ENCODE data around the gene DAB2IP.

DAB2IP gene

DNA sequence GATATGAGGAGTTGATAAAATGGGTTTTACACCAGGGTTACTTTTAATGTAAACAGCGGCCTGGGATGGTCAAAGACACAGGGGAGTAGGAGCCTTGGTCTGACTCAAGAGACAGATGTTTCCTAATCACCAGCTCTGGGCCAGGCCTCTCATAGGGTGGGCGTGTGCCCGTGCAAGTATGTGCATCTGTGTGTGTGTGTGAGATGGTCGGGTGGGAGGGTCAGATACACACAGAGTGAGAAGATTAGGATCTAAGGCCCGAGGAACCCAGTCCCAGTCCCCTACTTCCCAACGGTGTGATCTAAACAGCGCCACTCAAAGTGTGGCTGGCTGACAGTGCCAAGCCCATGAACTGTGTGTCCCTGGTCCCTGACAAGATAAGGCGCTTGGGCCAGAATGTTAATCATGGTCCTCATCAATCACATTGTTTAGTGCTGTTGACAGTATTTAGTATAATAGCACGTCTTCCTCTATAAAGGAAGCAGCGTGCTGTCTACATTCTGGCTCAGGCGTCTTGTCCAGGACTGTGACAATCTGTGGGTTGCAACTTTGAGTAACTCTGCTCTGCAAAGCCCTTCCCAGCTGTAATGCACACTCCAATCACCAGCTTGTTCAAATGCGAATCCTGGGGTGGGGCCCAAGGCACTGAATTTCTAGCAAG, 173.7 kb downstream of the DAB2IP start:
- no peaks in the 10 kb centered on the region for H3K36me3 ChIP-seq (ENCODE audit: low read depth)
- no peaks in the 10 kb centered on the region for H3K4me1 ChIP-seq (ENCODE audit: insufficient read depth, poor library complexity, severe bottlenecking)
- no peak overlapping the region for H3K27ac ChIP-seq (ENCODE audit: poor library complexity, severe bottlenecking)
- no peaks in the 10 kb centered on the region for H3K9me3 ChIP-seq (ENCODE audit: severe bottlenecking)
- ATAC-seq (ENCODE audit: low read depth), result no peak
- H3K4me3 ChIP-seq (ENCODE audit: severe bottlenecking), result no peak overlapping the region
- TF ChIP-seq, protein P1, sequence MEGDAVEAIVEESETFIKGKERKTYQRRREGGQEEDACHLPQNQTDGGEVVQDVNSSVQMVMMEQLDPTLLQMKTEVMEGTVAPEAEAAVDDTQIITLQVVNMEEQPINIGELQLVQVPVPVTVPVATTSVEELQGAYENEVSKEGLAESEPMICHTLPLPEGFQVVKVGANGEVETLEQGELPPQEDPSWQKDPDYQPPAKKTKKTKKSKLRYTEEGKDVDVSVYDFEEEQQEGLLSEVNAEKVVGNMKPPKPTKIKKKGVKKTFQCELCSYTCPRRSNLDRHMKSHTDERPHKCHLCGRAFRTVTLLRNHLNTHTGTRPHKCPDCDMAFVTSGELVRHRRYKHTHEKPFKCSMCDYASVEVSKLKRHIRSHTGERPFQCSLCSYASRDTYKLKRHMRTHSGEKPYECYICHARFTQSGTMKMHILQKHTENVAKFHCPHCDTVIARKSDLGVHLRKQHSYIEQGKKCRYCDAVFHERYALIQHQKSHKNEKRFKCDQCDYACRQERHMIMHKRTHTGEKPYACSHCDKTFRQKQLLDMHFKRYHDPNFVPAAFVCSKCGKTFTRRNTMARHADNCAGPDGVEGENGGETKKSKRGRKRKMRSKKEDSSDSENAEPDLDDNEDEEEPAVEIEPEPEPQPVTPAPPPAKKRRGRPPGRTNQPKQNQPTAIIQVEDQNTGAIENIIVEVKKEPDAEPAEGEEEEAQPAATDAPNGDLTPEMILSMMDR (IDR thresholded peaks at IDR 0.05; ENCODE audit: poor library complexity, severe bottlenecking), result no peak
- no peaks in the 10 kb centered on the region for H3K27me3 ChIP-seq (ENCODE audit: insufficient read depth, poor library complexity, severe bottlenecking)
- DNase-seq (ENCODE audit: low spot score), result no peak

DNA sequence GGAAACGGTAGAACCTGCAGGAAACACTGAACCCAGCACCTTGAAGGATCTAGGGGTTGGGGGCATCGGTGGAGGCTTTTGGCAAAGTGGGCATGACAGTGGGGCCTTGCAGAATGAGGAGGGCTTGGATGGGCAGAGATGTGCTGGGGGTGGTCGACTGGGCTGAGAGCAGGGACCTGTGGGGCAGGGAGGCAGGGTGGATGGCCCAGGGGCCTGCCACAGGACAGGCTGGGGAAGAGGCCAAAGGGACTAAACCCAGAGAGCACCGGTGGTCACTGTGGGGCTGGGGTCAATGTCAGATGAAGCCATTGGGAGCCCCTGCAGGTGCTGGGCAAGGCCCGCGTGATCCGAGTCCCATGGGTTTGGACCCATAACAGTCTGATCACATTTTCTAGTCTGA, 175.3 kb downstream of the DAB2IP start:
- H3K4me1 ChIP-seq (ENCODE audit: insufficient read depth, poor library complexity, severe bottlenecking), result no peaks in the 10 kb centered on the region
- no peaks in the 10 kb centered on the region for H3K27me3 ChIP-seq (ENCODE audit: insufficient read depth, poor library complexity, severe bottlenecking)
- no peak overlapping the region for H3K4me3 ChIP-seq (ENCODE audit: severe bottlenecking)
- ATAC-seq (ENCODE audit: low read depth), result no peak
- TF ChIP-seq, protein P1 (IDR thresholded peaks at IDR 0.05; ENCODE audit: poor library complexity, severe bottlenecking), result no peak
- no peaks in the 10 kb centered on the region for H3K9me3 ChIP-seq (ENCODE audit: severe bottlenecking)
- no peaks in the 10 kb centered on the region for H3K36me3 ChIP-seq (ENCODE audit: low read depth)
- H3K27ac ChIP-seq (ENCODE audit: poor library complexity, severe bottlenecking), result no peak overlapping the region
- DNase-seq (ENCODE audit: low spot score), result no peak

DNA sequence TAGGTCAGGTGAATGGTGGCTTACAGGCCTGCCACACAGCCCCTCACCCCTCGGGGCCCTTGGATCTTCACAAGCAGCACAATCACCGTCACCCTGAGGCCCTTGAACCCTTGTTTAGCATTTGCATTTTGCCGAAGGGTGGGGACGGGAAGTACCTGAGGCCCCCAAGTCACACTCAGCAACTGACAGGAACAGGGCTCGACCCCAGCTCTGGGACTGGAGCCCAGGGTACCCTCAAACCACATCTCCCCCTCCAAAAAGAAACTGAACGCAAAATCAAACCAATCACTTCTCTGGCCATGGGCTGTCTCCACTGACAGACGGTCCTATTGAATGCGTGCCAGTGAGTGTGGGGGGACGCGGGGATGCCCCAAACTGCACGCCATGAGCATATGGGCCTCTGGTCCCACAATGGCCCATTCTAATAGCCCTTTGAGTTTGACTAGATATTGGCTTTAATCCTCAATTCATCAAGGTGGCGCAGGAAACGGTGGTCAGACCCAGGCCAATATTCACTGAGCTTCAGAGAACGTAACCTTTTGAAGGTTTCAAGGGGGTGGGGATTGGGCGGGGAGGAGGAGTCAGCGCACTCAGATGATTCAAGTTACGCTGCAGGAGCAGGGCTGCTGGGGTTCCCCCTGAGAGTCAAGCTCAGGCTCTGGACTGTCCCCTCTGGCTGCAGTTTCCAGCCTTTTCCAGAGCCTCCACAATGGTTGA, 176.0 kb downstream of the DAB2IP start:
- H3K27ac ChIP-seq (ENCODE audit: poor library complexity, severe bottlenecking), result no peak overlapping the region

DNA sequence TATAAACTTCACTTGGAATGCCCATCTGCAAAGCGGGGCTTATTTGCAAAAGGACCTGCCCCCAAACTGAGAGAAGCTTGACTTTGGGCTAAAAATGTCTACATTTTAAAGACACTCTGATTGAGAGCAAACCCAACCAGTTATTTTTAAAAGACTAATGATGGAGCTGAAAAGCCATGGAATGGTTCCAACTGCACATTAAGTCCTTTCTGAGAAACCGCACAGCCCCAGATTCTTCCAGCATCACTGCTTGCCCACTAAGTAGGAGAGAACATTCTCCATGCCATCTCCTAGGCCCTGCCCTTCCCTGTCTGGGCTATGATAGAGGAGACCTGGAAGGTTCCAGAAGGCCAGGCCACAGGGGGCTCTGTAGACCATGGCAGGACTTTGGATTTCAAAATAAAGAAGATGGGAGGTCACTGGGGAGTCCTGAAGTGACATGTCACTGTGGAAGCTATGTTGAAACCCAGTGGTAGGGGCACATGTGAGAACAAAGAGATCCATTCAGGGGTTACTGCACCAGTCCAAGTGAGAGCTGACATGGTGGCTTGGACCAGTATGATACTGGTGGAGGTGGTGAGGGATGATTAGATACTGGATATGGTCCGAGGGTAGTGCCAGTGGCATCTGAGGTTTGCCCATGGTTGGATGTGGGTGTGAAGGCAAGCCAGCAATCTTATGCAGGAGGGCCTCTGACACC, 179.2 kb downstream of the DAB2IP start:
- H3K4me1 ChIP-seq (ENCODE audit: insufficient read depth, poor library complexity, severe bottlenecking), result no peaks in the 10 kb centered on the region

More for the DNA sequence above, 176.0 kb downstream of the DAB2IP start:
- DNase-seq (ENCODE audit: low spot score) (no peak), ATAC-seq (ENCODE audit: low read depth) (no peak)
- H3K36me3 ChIP-seq (ENCODE audit: low read depth), result no peaks in the 10 kb centered on the region
- H3K9me3 ChIP-seq (ENCODE audit: severe bottlenecking), result no peaks in the 10 kb centered on the region
- H3K4me1 ChIP-seq (ENCODE audit: insufficient read depth, poor library complexity, severe bottlenecking), result no peaks in the 10 kb centered on the region
- H3K27me3 ChIP-seq (ENCODE audit: insufficient read depth, poor library complexity, severe bottlenecking), result no peaks in the 10 kb centered on the region
- TF ChIP-seq, protein P1 (IDR thresholded peaks at IDR 0.05; ENCODE audit: poor library complexity, severe bottlenecking), result no peak
- H3K4me3 ChIP-seq (ENCODE audit: severe bottlenecking), result no peak overlapping the region

More for the DNA sequence above, 179.2 kb downstream of the DAB2IP start:
- no peaks in the 10 kb centered on the region for H3K9me3 ChIP-seq (ENCODE audit: severe bottlenecking)
- ATAC-seq (ENCODE audit: low read depth), result no peak
- H3K27ac ChIP-seq (ENCODE audit: poor library complexity, severe bottlenecking), result no peak overlapping the region
- TF ChIP-seq, protein P1 (IDR thresholded peaks at IDR 0.05; ENCODE audit: poor library complexity, severe bottlenecking), result no peak
- H3K27me3 ChIP-seq (ENCODE audit: insufficient read depth, poor library complexity, severe bottlenecking), result no peaks in the 10 kb centered on the region
- H3K36me3 ChIP-seq (ENCODE audit: low read depth), result no peaks in the 10 kb centered on the region
- DNase-seq (ENCODE audit: low spot score), result no peak
- no peak overlapping the region for H3K4me3 ChIP-seq (ENCODE audit: severe bottlenecking)
